Measurements from ENCODE around the gene SAMD4A. TPM values are rescaled to one million over a fixed set of nuclear protein-coding genes. Genes with fewer than 3 reads are reported as not detected.

The SAMD4A gene
- total RNA-seq, 6 experiments from 2014 or later, result 33.8 to 53.7 (median 41.0) TPM

DNA sequence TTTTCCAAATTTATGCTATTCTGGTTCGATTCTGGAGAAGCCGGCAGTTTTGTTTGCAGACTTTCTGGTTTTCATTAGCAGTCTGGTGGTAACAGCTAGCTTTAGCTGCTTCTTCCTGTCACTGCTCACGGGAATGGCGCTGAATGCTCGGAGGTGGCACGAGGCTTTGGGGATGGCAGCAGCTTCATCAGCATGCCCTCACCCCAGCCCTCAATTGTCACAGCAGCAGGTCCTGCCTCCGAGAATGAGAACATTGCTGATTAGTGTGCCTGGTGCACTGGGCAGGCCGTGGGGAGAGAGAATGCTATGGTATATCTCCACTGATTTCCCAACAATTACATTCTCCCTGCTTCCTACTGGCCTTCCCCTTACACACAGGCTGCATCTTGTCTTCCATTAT, 73.6 kb downstream of the SAMD4A start:
- peaks cover 9% of the 10 kb centered on the region; the same call in 1 of the 2 replicates for H3K36me3 Mint-ChIP-seq (ENCODE audit: low read depth)
- H3K4me3 Mint-ChIP-seq, result no peak overlapping the region
- H3K4me1 Mint-ChIP-seq (ENCODE audit: low read depth), result peaks cover 78% of the 10 kb centered on the region
- peaks cover 3% of the 10 kb centered on the region for H3K27me3 Mint-ChIP-seq (ENCODE audit: insufficient read depth)
- TF ChIP-seq, protein P1, sequence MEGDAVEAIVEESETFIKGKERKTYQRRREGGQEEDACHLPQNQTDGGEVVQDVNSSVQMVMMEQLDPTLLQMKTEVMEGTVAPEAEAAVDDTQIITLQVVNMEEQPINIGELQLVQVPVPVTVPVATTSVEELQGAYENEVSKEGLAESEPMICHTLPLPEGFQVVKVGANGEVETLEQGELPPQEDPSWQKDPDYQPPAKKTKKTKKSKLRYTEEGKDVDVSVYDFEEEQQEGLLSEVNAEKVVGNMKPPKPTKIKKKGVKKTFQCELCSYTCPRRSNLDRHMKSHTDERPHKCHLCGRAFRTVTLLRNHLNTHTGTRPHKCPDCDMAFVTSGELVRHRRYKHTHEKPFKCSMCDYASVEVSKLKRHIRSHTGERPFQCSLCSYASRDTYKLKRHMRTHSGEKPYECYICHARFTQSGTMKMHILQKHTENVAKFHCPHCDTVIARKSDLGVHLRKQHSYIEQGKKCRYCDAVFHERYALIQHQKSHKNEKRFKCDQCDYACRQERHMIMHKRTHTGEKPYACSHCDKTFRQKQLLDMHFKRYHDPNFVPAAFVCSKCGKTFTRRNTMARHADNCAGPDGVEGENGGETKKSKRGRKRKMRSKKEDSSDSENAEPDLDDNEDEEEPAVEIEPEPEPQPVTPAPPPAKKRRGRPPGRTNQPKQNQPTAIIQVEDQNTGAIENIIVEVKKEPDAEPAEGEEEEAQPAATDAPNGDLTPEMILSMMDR (IDR thresholded peaks at IDR 0.05), result no peak
- H3K27ac Mint-ChIP-seq, result no peak overlapping the region; the same call in 1 of the 2 replicates
- H3K9me3 Mint-ChIP-seq, result no peaks in the 10 kb centered on the region
- DNase-seq, result no peak

DNA sequence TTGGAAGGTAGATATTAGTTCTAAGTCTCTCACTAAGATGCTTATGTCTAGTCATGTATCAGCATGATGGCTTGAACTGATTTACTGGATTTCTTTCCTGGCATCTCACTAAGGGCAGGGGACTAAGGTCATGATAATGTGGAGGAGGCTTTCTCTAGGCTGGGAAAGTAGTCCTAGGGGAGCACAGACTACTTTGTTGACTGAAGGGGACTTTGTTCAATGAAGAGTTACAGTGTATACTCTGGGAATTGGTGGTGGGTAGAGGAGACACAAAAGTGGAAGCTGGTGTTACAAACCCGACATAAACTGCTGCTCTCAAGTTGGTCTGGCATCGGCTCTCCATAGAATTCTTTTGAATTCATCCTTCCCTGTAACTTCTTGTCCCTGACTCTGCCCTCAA, 75.2 kb downstream of the SAMD4A start:
- no peak for DNase-seq
- Mint-ChIP-seq H3K4me3 (no peak overlapping the region), H3K27me3 (ENCODE audit: insufficient read depth) (peaks cover under 1% of the 10 kb centered on the region), H3K36me3 (ENCODE audit: low read depth) (no peaks in the 10 kb centered on the region), H3K27ac (0 out of 2 replicates have a peak overlapping the region, but pooled peaks have one; percentile 5), H3K4me1 (ENCODE audit: low read depth) (peaks cover 78% of the 10 kb centered on the region), H3K9me3 (no peaks in the 10 kb centered on the region)
- TF ChIP-seq, protein P1 (IDR thresholded peaks at IDR 0.05), result no peak

DNA sequence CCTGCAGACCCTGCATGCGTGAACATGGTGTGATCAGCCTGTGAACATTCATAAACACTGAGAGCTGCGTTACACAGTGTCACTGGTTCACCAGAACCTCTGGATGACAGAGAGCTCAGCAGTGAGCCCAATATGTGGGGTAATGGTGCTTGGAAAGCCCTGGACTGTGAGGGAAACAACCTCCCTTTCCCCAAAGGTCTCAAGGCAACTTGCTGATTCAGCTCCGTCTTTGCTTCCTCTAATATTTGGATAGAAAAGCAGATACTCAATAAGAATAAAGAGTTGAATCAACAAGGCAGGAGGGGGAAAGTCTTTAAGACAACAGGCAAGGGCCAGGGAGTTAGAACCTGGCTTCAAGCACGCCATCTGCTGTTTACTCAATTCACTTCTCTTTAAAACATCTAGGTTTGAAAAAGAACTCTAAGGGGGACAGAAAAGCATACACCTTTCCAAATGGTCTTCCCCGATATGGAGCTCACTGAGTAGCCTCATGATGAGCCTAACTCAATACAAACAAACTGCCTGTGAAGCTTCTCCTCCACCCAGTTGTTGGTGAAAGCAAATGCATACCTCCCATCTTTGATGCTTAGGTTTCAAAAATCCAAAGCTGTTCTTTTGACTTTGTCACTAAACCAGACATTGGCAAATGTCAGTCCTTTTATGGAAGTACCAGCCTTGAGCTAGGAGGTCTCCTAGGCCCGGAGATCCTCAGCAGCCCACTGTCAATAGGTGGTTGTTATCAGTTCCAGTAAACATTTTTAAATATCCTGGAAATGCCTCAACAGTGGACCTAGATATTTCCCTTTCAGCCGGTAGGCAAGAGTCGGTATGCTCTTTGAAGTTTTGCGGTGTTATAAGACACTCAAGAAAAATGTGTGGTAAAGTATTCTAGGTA, 76.1 kb downstream of the SAMD4A start:
- DNase-seq, result no peak
- Mint-ChIP-seq H3K27ac (peak overlapping the region; percentile 64), H3K4me1 (ENCODE audit: low read depth) (peaks cover 69% of the 10 kb centered on the region), H3K9me3 (no peaks in the 10 kb centered on the region), H3K27me3 (ENCODE audit: insufficient read depth) (no peaks in the 10 kb centered on the region; the same call in 1 of the 2 replicates), H3K4me3 (no peak overlapping the region), H3K36me3 (ENCODE audit: low read depth) (no peaks in the 10 kb centered on the region)
- TF ChIP-seq, protein P1 (IDR thresholded peaks at IDR 0.05), result peak; percentile 57

DNA sequence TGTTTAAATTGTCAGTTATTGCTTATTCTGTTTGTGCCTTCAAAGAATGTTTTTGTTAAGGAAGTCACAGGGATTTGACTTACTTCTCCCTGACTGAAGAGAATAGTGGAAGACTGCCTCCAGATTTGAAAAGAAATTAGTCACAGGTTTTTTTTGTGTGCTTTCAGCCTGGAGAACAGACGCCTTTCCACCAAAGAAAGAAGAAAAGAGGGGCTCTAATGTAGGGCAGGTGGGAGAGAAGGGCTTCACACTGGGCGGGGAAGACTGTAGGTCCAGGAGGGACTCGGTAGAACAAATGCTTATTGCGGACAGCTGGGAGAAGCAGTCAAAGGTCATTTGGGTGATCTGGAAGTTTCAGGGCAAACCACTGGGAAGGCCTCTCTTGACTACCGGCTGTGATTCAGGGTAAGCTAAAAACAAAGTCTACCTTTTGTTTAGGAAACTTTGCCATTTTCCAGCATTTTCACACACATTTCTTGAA, 76.8 kb downstream of the SAMD4A start:
- TF ChIP-seq, protein P1 (IDR thresholded peaks at IDR 0.05), result no peak
- H3K27me3 Mint-ChIP-seq (ENCODE audit: insufficient read depth), result no peaks in the 10 kb centered on the region; the same call in 1 of the 2 replicates
- H3K4me3 Mint-ChIP-seq, result 0 out of 2 replicates have a peak overlapping the region, but pooled peaks have one; percentile 0
- peak overlapping the region; percentile 64 for H3K27ac Mint-ChIP-seq
- no peak for DNase-seq
- no peaks in the 10 kb centered on the region for H3K36me3 Mint-ChIP-seq (ENCODE audit: low read depth)
- H3K9me3 Mint-ChIP-seq, result no peaks in the 10 kb centered on the region
- peaks cover 62% of the 10 kb centered on the region for H3K4me1 Mint-ChIP-seq (ENCODE audit: low read depth)

DNA sequence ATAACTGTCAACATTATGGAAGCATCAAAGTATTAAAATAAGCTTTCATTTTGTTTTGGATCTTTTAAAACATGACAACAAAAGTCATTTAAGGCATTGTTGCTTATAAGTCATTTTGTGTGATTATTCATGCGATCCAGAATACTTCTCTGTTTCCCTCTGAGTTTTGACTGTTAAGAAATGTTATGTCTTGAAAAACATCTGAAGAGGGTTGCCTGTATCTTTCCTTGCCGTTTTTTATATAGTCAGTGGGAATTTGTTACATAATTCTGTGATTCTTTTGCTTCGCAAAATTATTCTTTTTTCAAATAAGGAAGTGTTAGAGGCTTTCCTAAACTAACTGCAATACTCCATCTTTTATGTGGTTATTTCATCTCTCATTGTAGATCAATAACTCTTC, 78.7 kb downstream of the SAMD4A start:
- Mint-ChIP-seq H3K4me3 (no peak overlapping the region), H3K4me1 (ENCODE audit: low read depth) (peaks cover 43% of the 10 kb centered on the region), H3K9me3 (no peaks in the 10 kb centered on the region), H3K27me3 (ENCODE audit: insufficient read depth) (no peaks in the 10 kb centered on the region), H3K36me3 (ENCODE audit: low read depth) (peaks cover 4% of the 10 kb centered on the region), H3K27ac (no peak overlapping the region)
- DNase-seq, result no peak
- TF ChIP-seq, protein P1 (IDR thresholded peaks at IDR 0.05), result no peak
